Peyer's patch (tissue), 4 donors: ENCODE results near the gene HSP90AA1. TPM values are rescaled to one million over a fixed set of nuclear protein-coding genes. Genes with fewer than 3 reads are reported as not detected.
A peak's percentile ranks its signal among the peaks of the same experiment; 100 is the strongest.
"Not testable (repeated sequence)": the region's sequence is repeated elsewhere in the genome, so short reads cannot be mapped to it uniquely, and the experiment has no call there.

Source experiments
- DNase-seq, 3 donors: peaks; one replicate each; pipeline ENCODE4 v3.0.0-alpha.2; 2017 to 2019
- H3K27ac ChIP-seq, 4 donors: fragments of 200-600 bp; sonication (generic); one replicate each; pipeline ENCODE4 v1.5.1; 2016 to 2019
- H3K27me3 ChIP-seq, 2 donors: fragments of 200-600 bp; sonication (generic); one replicate each; pipeline ENCODE4 v1.5.1; 2019
- H3K36me3 ChIP-seq, 3 donors: fragments of 200-600 bp; sonication (generic); one replicate each; pipeline ENCODE4 v1.5.1; 2016 to 2019
- H3K4me1 ChIP-seq, 4 donors: fragments of 200-600 bp; sonication (generic); one replicate each; pipeline ENCODE4 v1.5.1; 2016 to 2019
- H3K4me3 ChIP-seq, 4 donors: fragments of 200-600 bp; sonication (generic); 1 replicate in 3 of 4; 2 replicates in 1 of 4; pipeline ENCODE4 v1.5.1; 2016 to 2019; ENCODE audit warnings: mild to moderate bottlenecking in 1 of 4
- H3K9me3 ChIP-seq, 4 donors: fragments of 200-600 bp; sonication (generic); one replicate each; pipeline ENCODE4 v1.5.1; 2016 to 2019; ENCODE audit warnings: mild to moderate bottlenecking in 1 of 4
- CTCF ChIP-seq, 6 experiments: fragments of 450-650 bp in 4 of 6; fragments of 200-600 bp in 2 of 6; sonication (generic) in 1 of 6; IDR thresholded peaks; one replicate each; pipeline ENCODE4 v1.5.1; 2017 to 2019; ENCODE audit warnings: antibody characterized with exemption in 6 of 6, mild to moderate bottlenecking in 3 of 6, moderate library complexity in 1 of 6
- POLR2A ChIP-seq, 2 donors: fragments of 450-650 bp; IDR thresholded peaks; one replicate each; pipeline ENCODE4 v1.5.1; 2017; ENCODE audit warnings: antibody characterized with exemption in 2 of 2, mild to moderate bottlenecking in 2 of 2, moderate library complexity in 2 of 2
- total RNA-seq, 4 donors: library from RNA; depleted of rRNA; stranded (reverse); fragments of >200 nt; gene quantifications; one replicate each; pipeline ENCODE4 v1.1.0, GENCODE V29; 2016

HSP90AA1 gene
- total RNA-seq, result 100 to 1,000 TPM; 141 to 550 (median 254) TPM

GRCh38 chr14:102086972-102087761 lies at the start of gene HSP90AA1:
Gene HSP90AA1 (minus strand): TSS chr14:102087044. CDS start chr14:102086378, 666 bp downstream.
- Histone ChIP-seq H3K9me3 (no peaks in the 10 kb centered on the region), H3K36me3 (peaks cover 0 to 34% (median 0%) of the 10 kb centered on the region in 3 donors), H3K4me1 (peaks cover 0 to 37% (median 11%) of the 10 kb centered on the region in 4 donors), H3K4me3 (peak within 1 kb of the TSS; percentile 74 to 100 (median 95)), H3K27me3 (no peaks in the 10 kb centered on the region), H3K27ac (peak within 1 kb of the TSS; percentile 99 to 100 (median 100))
- DNase-seq, result peak; percentile 92 to 97 (median 97)
- TF ChIP-seq POLR2A (IDR thresholded peaks at IDR 0.05) (peak; percentile 98), CTCF (IDR thresholded peaks at IDR 0.05) (peak in 3 of 6 experiments; percentile 2 to 15 (median 5))

- H3K27me3 ChIP-seq, H3K4me3 ChIP-seq, H3K9me3 ChIP-seq, H3K4me1 ChIP-seq, DNase-seq, H3K36me3 ChIP-seq, H3K27ac ChIP-seq: not testable (repeated sequence)
Measured at GRCh38 chr14:102135456-102135855, 48.6 kb upstream of the HSP90AA1 start.

GRCh38 chr14:102134719-102135118 lies 47.9 kb upstream of the HSP90AA1 start:
- not testable (repeated sequence) for H3K27ac ChIP-seq, H3K9me3 ChIP-seq, H3K27me3 ChIP-seq, H3K36me3 ChIP-seq, DNase-seq, H3K4me1 ChIP-seq, H3K4me3 ChIP-seq

DNA sequence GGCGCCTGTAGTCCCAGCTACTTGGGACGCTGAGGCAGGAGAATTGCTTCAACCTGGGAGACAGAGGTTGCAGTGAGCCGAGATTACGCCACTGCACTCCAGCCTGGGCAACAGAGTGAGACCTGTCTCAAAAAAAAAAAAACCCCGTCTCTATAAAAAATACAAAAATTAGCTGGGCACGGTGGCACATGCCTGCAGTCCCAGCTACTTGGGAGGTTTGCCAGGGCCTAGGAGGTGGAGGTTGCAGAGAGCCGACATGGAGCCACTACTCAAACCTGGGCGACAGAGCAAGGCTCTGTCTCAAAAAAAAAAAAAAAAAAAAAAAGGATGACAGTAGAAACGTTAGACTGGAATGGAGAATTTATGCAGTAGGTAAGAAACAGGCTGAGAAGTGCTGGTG lies 47.2 kb upstream of the HSP90AA1 start:
- not testable (repeated sequence) for H3K4me1 ChIP-seq, H3K36me3 ChIP-seq, H3K9me3 ChIP-seq, H3K4me3 ChIP-seq, H3K27me3 ChIP-seq, DNase-seq, H3K27ac ChIP-seq

DNA sequence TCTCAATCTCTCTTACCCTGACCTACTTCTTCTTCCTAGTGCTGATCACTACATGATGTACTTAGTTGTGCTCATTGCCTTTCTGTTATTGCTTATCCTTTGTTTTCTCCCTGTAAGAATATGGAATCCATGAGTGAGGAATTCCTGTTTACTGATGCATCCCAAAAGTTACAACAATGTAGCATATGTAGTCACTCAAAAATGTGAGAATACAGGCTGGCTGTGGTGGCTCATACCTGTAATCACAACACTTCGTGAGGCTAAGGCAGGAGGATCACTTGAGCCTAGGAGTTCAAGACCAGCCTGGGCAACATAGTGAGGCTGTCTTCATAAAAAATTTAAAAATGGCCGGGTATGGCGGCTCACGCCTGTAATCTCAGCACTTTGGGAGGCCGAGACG lies 44.9 kb upstream of the HSP90AA1 start:
- no peaks in the 10 kb centered on the region for H3K27me3 ChIP-seq
- peaks cover 0 to 5% (median 0%) of the 10 kb centered on the region in 4 donors for H3K4me1 ChIP-seq
- H3K27ac ChIP-seq, result no peak overlapping the region
- H3K9me3 ChIP-seq, result no peaks in the 10 kb centered on the region
- TF ChIP-seq CTCF (IDR thresholded peaks at IDR 0.05) (no peak), POLR2A (IDR thresholded peaks at IDR 0.05) (no peak)
- no peaks in the 10 kb centered on the region for H3K36me3 ChIP-seq
- H3K4me3 ChIP-seq, result no peak overlapping the region
- DNase-seq, result no peak

DNA sequence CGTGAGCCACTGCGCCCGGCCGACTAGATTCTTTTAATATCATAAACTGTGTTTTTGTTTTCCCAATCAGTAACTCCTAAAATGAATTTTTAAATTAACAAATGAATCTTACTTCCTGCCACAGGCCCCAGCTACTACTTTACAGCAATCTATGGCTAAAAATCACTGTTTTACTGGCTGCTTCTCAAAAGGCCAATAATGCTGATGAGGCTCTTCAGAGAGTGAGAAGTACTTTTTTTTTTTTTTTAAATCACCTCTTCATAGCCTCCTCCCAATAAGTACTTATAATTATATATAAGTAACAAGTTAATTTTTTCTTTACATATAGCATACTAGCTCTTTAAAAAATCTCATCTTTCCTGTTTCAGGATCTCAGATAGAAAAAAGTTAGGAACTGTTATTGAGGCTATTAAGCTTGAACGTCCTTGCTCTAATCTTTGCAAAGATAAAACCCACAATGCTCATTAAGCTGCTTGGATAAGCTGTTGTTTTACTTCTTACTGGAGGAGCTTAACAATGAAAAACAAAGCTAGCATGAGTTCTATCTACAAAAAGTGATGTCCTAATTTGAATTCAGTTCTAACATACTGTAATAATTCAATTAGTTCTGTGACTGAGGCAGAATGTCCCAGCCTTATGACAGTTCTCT lies 40.1 kb upstream of the HSP90AA1 start:
- H3K9me3 ChIP-seq, result no peaks in the 10 kb centered on the region
- no peak overlapping the region for H3K4me3 ChIP-seq
- no peaks in the 10 kb centered on the region for H3K27me3 ChIP-seq
- H3K27ac ChIP-seq, result no peak overlapping the region
- no peak for DNase-seq
- H3K36me3 ChIP-seq, result no peaks in the 10 kb centered on the region
- H3K4me1 ChIP-seq, result peaks cover 0 to 11% (median 0%) of the 10 kb centered on the region in 4 donors
- TF ChIP-seq POLR2A (IDR thresholded peaks at IDR 0.05) (no peak), CTCF (IDR thresholded peaks at IDR 0.05) (no peak)

DNA sequence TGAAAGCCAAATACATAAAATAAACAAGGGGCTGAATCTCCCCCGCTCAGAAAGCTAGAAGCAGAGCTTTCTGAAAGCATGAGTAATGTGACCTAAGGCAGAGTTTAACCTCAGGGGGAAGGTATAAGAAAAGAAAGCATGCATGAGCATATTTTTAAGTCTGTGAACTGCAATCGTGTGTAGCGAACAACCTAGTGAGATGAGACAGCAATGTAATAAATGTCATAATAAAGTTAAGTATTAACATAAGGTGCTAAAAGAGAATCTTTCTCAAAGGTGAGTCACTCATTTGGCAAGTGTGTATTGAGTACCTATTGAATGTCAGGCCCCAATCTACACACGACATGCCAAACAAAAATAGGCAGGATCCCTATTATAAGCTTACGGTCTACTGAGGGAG lies 38.7 kb upstream of the HSP90AA1 start:
- Histone ChIP-seq H3K9me3 (no peaks in the 10 kb centered on the region), H3K4me1 (peaks cover 0 to 11% (median 0%) of the 10 kb centered on the region in 4 donors), H3K4me3 (no peak overlapping the region), H3K27me3 (no peaks in the 10 kb centered on the region), H3K27ac (peak overlapping the region in 2 of 4 donors; percentile 53 to 56), H3K36me3 (no peaks in the 10 kb centered on the region)
- no peak for DNase-seq
- no peak for TF ChIP-seq CTCF (IDR thresholded peaks at IDR 0.05)
- TF ChIP-seq POLR2A (IDR thresholded peaks at IDR 0.05), result no peak
